KOPT-K1 (cell line): ENCODE results near the gene SCGB1C2.
"Not testable (repeated sequence)": the region's sequence is repeated elsewhere in the genome, so short reads cannot be mapped to it uniquely, and the experiment has no call there.

Experiments
- H3K27ac ChIP-seq: fragments of 200-600 bp; sonication (generic); 2 replicates; pipeline ENCODE4 v1.5.1; 2016; ENCODE audit warnings: antibody characterized with exemption, mild to moderate bottlenecking, low read depth, low read length; ENCODE audit not compliant: poor library complexity, severe bottlenecking
- H3K36me3 ChIP-seq: fragments of 200-600 bp; sonication (generic); 2 replicates; pipeline ENCODE4 v1.5.1; 2017; ENCODE audit warnings: antibody characterized with exemption, mild to moderate bottlenecking, low read length, moderate library complexity; ENCODE audit not compliant: insufficient read depth
- H3K9me3 ChIP-seq: fragments of 200-600 bp; sonication (generic); 2 replicates; pipeline ENCODE4 v1.5.1; 2017; ENCODE audit warnings: antibody characterized with exemption, low read length, mild to moderate bottlenecking; ENCODE audit not compliant: insufficient read depth, poor library complexity, severe bottlenecking

SCGB1C2 gene

GRCh38 chr17:156946-157345, 19.6 kb downstream of the SCGB1C2 start:
- H3K27ac ChIP-seq, result no peak overlapping the region
- no peaks in the 10 kb centered on the region for H3K9me3 ChIP-seq
- no peaks in the 10 kb centered on the region for H3K36me3 ChIP-seq

- H3K9me3 ChIP-seq, result no peaks in the 10 kb centered on the region
- H3K27ac ChIP-seq, result no peak overlapping the region
- no peaks in the 10 kb centered on the region for H3K36me3 ChIP-seq
These were observed 20.5 kb downstream of the SCGB1C2 start for GRCh38 chr17:157901-158300.

- no peaks in the 10 kb centered on the region for H3K36me3 ChIP-seq
These were observed 21.0 kb downstream of the SCGB1C2 start for GRCh38 chr17:158379-158778.

DNA sequence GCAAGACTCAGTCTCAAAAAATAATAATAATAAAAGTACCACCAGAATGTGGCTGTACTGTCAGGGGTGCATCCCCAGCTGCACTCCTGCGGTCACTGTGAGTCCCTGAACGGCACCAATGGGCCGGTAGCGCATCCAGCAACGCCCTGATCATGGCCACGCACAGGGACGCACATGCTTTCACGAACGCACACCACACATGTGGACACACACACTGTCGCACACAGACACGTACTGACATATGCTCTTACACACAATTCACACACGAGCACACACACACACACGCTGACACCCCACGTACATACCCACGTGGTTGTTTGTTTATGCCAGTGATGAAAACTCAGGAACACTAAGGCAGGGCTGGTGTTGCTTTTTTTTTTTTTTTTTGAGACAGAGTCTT, 22.2 kb downstream of the SCGB1C2 start:
- H3K9me3 ChIP-seq, result no peaks in the 10 kb centered on the region
- H3K36me3 ChIP-seq, result no peaks in the 10 kb centered on the region
- H3K27ac ChIP-seq, result no peak overlapping the region

More at GRCh38 chr17:158379-158778, 21.0 kb downstream of the SCGB1C2 start:
- Histone ChIP-seq H3K9me3 (no peaks in the 10 kb centered on the region), H3K27ac (no peak overlapping the region)

DNA sequence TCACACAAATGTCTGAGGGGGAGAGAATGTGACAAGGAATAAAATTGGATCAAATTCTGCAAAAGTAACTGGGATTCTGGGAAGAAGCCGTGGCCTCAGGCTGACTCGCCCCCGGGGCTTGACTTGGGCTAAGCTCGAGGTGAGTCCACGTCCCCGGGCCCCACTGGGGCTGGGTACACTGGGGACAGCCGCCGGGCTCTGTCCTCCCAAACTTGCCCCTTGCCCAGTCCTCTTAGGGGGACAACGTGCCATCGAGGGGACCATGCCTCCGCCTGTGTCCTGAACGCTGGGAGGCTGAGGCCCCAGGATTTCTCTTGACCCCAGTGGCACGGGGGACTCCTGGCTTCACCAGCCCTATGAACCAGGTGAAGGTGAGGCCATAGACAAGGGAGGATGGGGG, 23.0 kb downstream of the SCGB1C2 start:
- Histone ChIP-seq H3K9me3 (no peaks in the 10 kb centered on the region), H3K36me3 (no peaks in the 10 kb centered on the region), H3K27ac (no peak overlapping the region)

- Histone ChIP-seq H3K36me3 (no peaks in the 10 kb centered on the region), H3K9me3 (no peaks in the 10 kb centered on the region)
These were observed 24.1 kb downstream of the SCGB1C2 start for GRCh38 chr17:161481-161880.

GRCh38 chr17:162689-163088, 25.3 kb downstream of the SCGB1C2 start:
- H3K27ac ChIP-seq, result no peak overlapping the region
- no peaks in the 10 kb centered on the region for H3K36me3 ChIP-seq
- no peaks in the 10 kb centered on the region for H3K9me3 ChIP-seq

More at GRCh38 chr17:161481-161880, 24.1 kb downstream of the SCGB1C2 start:
- H3K27ac ChIP-seq, result no peak overlapping the region

- Histone ChIP-seq H3K9me3 (no peaks in the 10 kb centered on the region), H3K36me3 (no peaks in the 10 kb centered on the region), H3K27ac (no peak overlapping the region)
These were observed 26.2 kb downstream of the SCGB1C2 start for GRCh38 chr17:163514-164098.

- Histone ChIP-seq H3K36me3 (no peaks in the 10 kb centered on the region), H3K27ac (no peak overlapping the region), H3K9me3 (no peaks in the 10 kb centered on the region)
These were observed 27.2 kb downstream of the SCGB1C2 start for GRCh38 chr17:164303-165235.

- Histone ChIP-seq H3K9me3 (no peaks in the 10 kb centered on the region), H3K36me3 (no peaks in the 10 kb centered on the region), H3K27ac (no peak overlapping the region)
These were observed 28.6 kb downstream of the SCGB1C2 start for GRCh38 chr17:165939-166338.

DNA sequence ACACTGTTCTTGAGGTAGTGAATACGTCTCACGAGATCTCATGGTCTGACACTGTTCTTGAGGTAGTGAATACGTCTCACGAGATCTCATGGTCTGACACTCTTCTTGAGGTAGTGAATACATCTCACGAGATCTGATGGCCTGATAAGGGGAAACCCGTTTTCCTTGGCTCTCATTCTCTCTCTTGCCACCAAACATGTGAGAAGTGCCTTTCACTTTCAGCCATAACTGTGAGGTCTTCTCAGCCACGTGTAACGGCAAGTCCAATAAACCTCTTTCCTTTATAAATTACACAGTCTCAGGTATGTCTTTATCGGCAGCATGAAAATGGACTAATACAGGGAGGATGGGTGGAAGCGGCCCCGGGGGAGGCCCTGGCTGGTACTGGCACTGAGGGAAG, 31.2 kb downstream of the SCGB1C2 start:
- H3K9me3 ChIP-seq, H3K36me3 ChIP-seq, H3K27ac ChIP-seq: not testable (repeated sequence)

DNA sequence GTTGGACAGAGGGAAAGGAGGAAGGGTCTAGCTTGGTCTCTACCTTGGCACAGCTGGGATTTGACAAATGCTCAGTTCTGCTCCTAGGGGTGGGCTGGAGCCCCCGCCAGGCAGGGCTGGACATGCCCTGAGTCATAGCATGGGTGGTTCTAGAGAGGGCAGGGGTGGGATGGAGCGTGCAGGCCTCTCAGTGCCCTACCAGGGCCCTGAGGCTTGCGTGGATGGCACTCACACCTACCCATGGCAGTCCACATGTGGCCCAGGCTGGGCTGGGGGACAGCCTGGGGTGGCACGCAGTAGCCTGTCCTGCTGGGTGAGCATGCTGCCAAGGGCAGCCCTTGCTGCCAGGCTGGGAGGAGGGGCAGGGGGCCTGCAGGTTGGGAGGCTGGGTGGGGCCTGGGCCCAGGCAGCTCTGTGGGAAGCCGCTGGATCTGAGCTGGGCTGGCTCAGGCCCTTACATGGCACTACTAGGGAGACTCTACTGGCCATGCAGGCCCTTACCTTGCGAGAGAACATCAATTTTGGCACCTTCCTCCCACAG, 32.8 kb downstream of the SCGB1C2 start:
- Histone ChIP-seq H3K27ac (no peak overlapping the region), H3K36me3 (no peaks in the 10 kb centered on the region), H3K9me3 (no peaks in the 10 kb centered on the region)

DNA sequence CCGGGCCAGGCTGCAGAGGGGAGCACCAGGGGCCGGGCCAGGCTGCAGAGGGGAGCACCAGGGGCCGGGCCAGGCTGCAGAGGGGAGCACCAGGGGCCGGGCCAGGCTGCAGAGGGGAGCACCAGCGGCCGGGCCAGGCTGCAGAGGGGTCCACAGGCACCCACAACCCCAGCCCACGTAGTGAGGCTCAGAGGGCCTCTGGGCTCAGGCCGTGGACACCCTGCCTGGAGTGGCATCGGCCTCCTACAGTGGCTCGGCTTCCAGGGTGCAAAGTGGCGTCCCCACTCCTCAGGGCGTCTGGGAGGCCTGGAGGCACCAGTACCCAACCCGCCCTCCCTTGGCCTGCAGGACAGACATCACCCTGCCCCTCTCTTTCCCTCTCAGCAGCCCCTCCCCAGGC, 34.5 kb downstream of the SCGB1C2 start:
- H3K27ac ChIP-seq, result no peak overlapping the region
- H3K36me3 ChIP-seq, result no peaks in the 10 kb centered on the region
- no peaks in the 10 kb centered on the region for H3K9me3 ChIP-seq

DNA sequence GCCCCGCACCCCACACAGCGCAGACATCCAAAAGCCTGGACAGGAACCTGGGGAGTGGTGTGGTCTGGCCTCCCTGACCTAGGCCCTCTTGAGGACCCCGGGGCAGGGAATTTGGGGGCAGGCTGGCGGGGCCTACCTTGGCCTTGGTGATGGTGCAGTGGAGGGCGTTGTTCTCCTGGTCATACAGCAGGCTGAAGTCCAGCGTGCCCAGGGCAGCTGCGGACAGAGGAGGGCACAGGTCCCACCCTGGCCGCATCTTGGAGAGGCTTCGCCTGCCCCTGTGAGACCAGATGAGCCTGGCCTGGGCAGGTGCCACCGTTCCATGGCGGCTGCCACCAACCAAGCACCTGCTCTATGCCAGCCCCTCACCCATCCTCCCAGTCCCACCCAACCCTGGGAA, 35.0 kb downstream of the SCGB1C2 start:
- Histone ChIP-seq H3K36me3 (no peaks in the 10 kb centered on the region), H3K27ac (no peak overlapping the region), H3K9me3 (no peaks in the 10 kb centered on the region)

DNA sequence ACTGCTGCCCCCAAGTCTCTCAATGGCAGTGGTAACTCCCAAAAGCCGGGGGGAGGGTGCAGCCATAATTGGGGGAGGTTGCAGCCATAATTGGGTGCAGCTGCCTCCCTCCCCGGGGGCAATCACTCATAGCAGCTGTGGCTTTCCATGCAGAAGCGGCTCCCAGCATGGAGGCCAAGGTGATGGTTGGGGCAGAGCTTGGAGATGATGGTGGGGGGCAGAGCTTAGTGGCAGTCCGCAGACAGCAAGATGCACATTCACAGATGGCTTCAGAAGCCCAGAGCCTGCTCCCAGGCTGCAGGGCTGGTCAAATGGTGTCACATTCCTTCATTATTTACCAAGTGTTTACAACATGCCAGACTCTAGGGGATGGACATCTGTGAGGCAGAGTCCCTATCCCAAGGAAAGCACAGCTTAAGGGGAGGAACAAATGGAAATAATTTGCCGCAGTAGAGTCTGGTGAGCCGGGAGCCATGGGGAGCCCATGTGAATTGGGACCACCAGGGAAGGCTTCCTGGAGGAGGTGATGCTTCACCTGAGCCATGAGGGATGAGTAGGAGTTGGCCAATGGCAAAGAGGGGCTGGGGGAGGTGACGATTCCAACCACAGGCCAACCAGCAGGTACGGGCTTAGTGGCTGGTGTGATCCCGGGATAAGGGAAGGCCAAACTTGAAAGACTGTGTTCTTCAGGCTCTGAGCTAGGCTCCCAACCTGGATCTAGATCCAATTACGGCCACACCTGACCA, 36.0 kb downstream of the SCGB1C2 start:
- H3K27ac ChIP-seq, result no peak overlapping the region
- no peaks in the 10 kb centered on the region for H3K36me3 ChIP-seq
- no peaks in the 10 kb centered on the region for H3K9me3 ChIP-seq
